NCI-H1105 (cell line): ENCODE measurements around the gene ESRRA.
"Not testable (repeated sequence)": the region's sequence is repeated elsewhere in the genome, so short reads cannot be mapped to it uniquely, and the experiment has no call there.

ENCODE experiments used
- DNase-seq: peaks from one replicate; lab custom pipeline; 2025; lab: John Stamatoyannopoulos, UW

Gene ESRRA

GRCh38 chr11:64314146-64314804, 9.0 kb downstream of the ESRRA start:
- DNase-seq: no peak

GRCh38 chr11:64314805-64315561, 9.7 kb downstream of the ESRRA start:
- DNase-seq: no peak

- not testable (repeated sequence) for DNase-seq
These were observed 10.6 kb downstream of the ESRRA start for GRCh38 chr11:64315667-64316526.

DNA sequence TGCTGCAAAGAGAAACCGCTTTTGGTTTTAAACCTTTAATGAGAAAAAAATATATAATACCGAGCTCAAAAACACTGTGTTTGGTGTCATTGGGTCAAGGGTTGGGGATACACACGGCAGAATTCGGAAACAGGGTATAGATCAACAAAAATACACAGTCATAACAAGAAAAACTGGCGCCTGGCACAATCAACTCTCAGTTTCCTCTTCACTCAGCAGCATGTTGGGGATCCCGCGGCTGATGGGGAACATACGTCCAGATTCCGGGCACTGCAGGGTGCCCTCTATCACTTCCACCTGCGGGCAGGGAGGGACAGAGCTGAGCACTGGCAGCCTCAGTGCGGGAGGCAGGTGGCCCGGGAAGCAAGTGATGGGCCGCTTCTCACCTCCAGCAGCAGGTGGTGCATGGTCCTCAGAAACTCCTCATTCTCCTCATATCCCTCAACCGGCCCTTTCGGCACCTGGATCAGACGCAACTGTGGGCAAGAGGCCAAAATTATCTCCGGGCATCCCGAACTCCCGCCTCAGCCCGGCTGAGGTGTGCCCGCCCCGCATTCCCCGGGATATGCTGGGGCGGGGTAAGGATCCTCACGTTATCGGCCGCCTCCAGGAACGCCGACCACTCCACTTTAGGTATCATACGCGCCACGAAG, 11.5 kb downstream of the ESRRA start:
- peak; percentile 72 for DNase-seq

DNA sequence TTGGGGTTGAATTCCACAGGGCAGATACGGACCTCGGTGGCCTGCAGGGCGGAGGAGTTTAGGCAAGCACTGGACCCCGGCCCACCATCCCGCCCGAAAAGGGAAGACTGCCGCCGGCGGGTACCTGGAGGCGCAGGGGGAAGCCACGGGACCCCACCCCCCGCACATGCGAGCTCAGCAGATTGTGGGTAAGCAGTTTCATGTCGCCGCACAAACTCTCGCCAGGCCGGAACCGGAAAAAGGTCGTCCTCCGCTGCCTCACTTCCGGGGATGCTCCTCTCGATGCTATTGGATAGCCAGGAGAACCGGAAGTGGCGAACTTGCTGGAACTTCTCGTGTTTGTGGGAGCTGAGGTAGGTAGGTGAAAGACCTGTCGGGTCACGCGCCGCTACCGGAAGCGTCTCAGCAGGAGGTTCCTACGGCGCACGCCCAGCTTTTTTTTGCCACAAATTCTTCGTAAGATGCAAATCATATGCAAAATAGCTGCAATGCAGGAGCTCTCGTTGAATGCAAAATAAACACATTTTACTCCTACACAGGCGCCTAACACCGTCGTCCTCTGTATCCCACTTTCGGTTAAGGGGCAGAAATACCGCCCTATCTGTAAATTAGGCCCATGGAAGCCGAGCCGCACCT, 12.1 kb downstream of the ESRRA start, which contains the start of gene TRMT112:
Gene TRMT112, minus strand, starts transcription at position 235 of the 636 bp plus-strand sequence. Its CDS starts 33 bp downstream, at position 202.
- peak; percentile 98 for DNase-seq

- DNase-seq: peak; percentile 90
These were observed 12.8 kb downstream of the ESRRA start, which contains the start of gene PRDX5 for GRCh38 chr11:64317961-64318765. TSS of gene PRDX5 (plus strand) at chr11:64318121. CDS start at chr11:64318216, 95 bp downstream.

GRCh38 chr11:64318766-64319761, 13.7 kb downstream of the ESRRA start:
- no peak for DNase-seq

DNA sequence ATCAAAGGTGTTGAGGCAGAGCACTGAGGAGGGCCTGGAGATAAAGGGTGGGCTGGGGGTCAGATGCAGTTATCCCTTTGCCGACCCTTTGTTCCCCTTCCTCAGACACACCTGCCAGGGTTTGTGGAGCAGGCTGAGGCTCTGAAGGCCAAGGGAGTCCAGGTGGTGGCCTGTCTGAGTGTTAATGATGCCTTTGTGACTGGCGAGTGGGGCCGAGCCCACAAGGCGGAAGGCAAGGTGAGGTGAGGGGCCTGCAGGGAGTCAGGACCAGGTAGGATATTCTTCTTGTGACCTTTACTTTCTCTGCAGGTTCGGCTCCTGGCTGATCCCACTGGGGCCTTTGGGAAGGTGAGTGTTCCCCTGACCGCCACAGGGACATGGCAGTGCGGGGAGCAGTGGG, 15.2 kb downstream of the ESRRA start:
- no peak for DNase-seq

- no peak for DNase-seq
These were observed 15.7 kb downstream of the ESRRA start for GRCh38 chr11:64321026-64321425.

- DNase-seq: no peak
These were observed 16.2 kb downstream of the ESRRA start for GRCh38 chr11:64321533-64321932.

GRCh38 chr11:64322925-64323260, 17.6 kb downstream of the ESRRA start:
- DNase-seq: no peak

GRCh38 chr11:64323373-64323772, 18.0 kb downstream of the ESRRA start:
- no peak for DNase-seq

DNA sequence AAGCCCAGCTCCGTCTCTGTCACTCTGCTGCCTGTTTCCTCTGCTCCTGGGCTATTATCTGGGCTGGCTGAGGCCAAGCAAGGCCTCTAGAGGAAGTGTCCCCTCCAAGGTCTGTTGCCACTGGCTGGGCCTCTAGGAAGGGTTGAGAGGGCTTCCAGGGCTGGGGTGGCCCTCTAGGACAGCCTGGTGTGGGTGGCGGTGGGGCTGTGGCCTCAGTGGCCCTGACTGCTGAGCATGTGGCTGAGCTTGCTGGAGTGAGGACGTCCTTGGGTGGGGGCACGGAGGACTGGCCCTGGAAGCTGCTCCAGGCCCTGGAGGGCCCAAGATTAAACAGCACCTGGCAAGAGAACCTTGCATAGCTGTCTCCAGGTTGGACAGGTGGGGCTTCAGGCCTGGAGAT, 18.7 kb downstream of the ESRRA start:
- not testable (repeated sequence) for DNase-seq

DNA sequence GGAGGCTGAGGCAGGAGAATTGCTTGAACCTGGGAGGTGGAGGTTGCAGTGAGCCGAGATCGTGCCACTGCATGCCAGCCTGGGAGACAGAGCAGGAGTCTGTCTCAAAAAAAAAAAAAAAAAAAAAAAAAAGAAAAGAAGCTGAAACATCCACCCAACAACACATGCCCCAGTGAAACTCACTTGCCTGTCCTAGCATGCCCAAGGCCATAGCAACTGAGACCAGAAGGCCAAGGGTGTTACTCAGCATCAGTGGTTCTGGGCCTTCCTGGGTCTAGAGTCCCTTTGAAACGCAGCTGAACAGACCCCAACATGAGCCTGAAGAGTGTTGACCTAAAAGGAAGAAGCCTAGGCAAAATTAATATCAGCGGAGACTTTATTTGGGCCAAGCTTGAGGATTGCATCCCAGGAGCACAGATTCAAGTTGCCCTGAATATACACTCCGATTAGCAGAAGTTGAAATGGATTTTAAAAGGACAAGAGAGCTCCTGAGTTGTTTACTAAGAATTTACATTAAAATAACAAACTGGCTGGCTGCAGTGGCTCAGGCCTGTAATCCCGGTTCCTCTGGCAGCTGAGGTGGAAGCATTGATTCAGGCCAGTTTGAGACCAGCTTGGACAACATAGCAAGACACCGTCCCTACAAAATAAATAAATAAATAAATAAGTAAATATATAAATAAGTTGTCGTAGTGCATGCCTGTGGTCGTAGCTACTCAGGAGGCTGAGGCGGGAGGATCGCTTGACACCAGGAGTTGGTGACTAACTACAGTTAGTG, 19.6 kb downstream of the ESRRA start:
- no peak for DNase-seq

DNA sequence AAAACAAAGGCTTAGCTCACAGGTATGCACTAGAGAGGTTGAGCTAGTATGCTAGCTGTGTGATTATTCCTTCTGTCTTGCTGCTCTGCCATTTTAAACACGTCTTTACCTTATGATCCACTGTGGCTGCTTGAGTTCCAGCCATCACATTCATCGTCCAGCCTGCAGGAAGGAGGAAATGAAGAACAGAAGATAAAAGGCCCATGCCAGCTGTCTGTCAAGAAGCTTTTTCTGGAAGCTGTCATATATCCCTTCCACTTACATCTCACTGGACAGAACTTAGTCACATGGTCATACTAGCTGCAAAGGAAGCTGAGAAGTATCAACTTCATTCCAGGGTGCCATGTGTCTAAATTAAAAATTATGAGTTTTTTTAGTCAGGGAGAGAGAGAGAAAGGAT, 22.1 kb downstream of the ESRRA start:
- no peak for DNase-seq

GRCh38 chr11:64327993-64328392, 22.7 kb downstream of the ESRRA start:
- no peak for DNase-seq

GRCh38 chr11:64330888-64331287, 25.6 kb downstream of the ESRRA start:
- no peak for DNase-seq

DNA sequence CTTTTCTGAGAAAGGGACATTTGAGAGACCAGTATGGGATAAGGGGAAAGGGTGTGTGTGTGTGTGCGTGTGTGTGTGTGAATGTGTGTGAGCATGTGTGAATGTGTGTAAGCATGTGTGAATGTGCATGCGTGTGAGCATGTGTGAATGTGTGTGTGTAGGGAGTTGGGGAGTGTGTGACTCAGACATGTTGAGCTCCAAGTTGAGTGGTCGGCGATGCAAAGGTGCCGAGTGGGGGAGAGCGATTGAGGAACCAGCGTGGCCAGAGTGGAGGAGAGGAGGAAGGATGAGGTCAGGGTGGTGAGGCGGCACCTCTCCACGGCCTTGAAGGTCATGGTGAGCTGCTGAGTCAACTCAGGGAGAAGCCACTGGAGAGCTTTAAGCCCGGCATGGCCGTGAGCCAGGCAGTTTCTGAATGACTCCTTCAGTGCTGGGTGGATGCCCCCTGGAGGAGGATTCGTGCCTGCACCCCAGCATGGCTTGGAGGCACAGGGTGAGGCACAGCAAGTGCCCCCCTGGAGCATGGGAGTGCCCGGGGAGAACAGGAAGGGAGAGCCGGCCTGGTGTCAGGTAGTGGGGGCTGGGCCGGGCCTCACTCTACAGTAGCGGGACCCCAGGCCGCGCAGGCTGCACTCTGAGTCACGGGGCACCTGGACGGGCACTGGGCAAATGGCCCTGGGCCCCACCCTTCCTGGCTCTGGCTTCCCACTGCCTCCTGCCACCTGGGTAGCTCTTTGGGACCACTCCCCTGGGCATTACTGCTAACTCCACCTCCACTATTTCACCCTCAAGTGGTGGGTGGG, 26.4 kb downstream of the ESRRA start:
- no peak for DNase-seq
